Measurements from ENCODE around the gene TANGO2.
A peak's percentile ranks its signal among the peaks of the same experiment; 100 is the strongest.

Gene TANGO2

GRCh38 chr22:20107951-20108756 is 87.2 kb downstream of the TANGO2 start:
- peaks cover 17% of the 10 kb centered on the region for H3K36me3 Mint-ChIP-seq (ENCODE audit: low read depth)
- no peaks in the 10 kb centered on the region for H3K27me3 Mint-ChIP-seq (ENCODE audit: low read depth, poor library complexity)
- TF ChIP-seq CTCF (IDR thresholded peaks at IDR 0.05), result no peak
- H3K4me1 Mint-ChIP-seq, result no peaks in the 10 kb centered on the region
- H3K9me3 Mint-ChIP-seq, result no peaks in the 10 kb centered on the region
- no peak for DNase-seq
- H3K27ac Mint-ChIP-seq, result no peak overlapping the region
- H3K4me3 Mint-ChIP-seq, result no peak overlapping the region

GRCh38 chr22:20108757-20109230 is 87.9 kb downstream of the TANGO2 start:
- no peak for DNase-seq
- no peak overlapping the region for H3K4me3 Mint-ChIP-seq
- H3K27me3 Mint-ChIP-seq (ENCODE audit: low read depth, poor library complexity), result no peaks in the 10 kb centered on the region
- H3K9me3 Mint-ChIP-seq, result no peaks in the 10 kb centered on the region
- no peak for TF ChIP-seq CTCF (IDR thresholded peaks at IDR 0.05)
- peaks cover 10% of the 10 kb centered on the region for H3K36me3 Mint-ChIP-seq (ENCODE audit: low read depth)
- H3K4me1 Mint-ChIP-seq, result no peaks in the 10 kb centered on the region
- H3K27ac Mint-ChIP-seq, result no peak overlapping the region

GRCh38 chr22:20109411-20110358 is 88.8 kb downstream of the TANGO2 start:
- H3K27ac Mint-ChIP-seq, result no peak overlapping the region
- peaks cover 13% of the 10 kb centered on the region for H3K36me3 Mint-ChIP-seq (ENCODE audit: low read depth)
- no peaks in the 10 kb centered on the region for H3K9me3 Mint-ChIP-seq
- H3K27me3 Mint-ChIP-seq (ENCODE audit: low read depth, poor library complexity), result no peaks in the 10 kb centered on the region
- TF ChIP-seq CTCF (IDR thresholded peaks at IDR 0.05), result no peak
- H3K4me3 Mint-ChIP-seq, result no peak overlapping the region
- DNase-seq, result no peak
- H3K4me1 Mint-ChIP-seq, result no peaks in the 10 kb centered on the region

GRCh38 chr22:20110359-20110985 is 89.6 kb downstream of the TANGO2 start:
- DNase-seq, result no peak
- TF ChIP-seq CTCF (IDR thresholded peaks at IDR 0.05), result no peak
- no peak overlapping the region for H3K4me3 Mint-ChIP-seq
- peak overlapping the region; percentile 75 for H3K27ac Mint-ChIP-seq
- H3K4me1 Mint-ChIP-seq, result peaks cover 4% of the 10 kb centered on the region
- no peaks in the 10 kb centered on the region for H3K27me3 Mint-ChIP-seq (ENCODE audit: low read depth, poor library complexity)
- H3K36me3 Mint-ChIP-seq (ENCODE audit: low read depth), result peaks cover 18% of the 10 kb centered on the region
- no peaks in the 10 kb centered on the region for H3K9me3 Mint-ChIP-seq

- peak overlapping the region; percentile 75 for H3K27ac Mint-ChIP-seq
- peak; percentile 30 for TF ChIP-seq CTCF (IDR thresholded peaks at IDR 0.05)
- H3K4me3 Mint-ChIP-seq, result no peak overlapping the region
Measured at GRCh38 chr22:20111045-20111688, 90.3 kb downstream of the TANGO2 start.

More at GRCh38 chr22:20111045-20111688, 90.3 kb downstream of the TANGO2 start:
- H3K36me3 Mint-ChIP-seq (ENCODE audit: low read depth), result peaks cover 18% of the 10 kb centered on the region
- DNase-seq, result no peak
- no peaks in the 10 kb centered on the region for H3K9me3 Mint-ChIP-seq
- peaks cover 6% of the 10 kb centered on the region for H3K4me1 Mint-ChIP-seq
- no peaks in the 10 kb centered on the region for H3K27me3 Mint-ChIP-seq (ENCODE audit: low read depth, poor library complexity)
